A549 (cell line): Measurements from ENCODE around the gene LILRA2. TPM values are rescaled to one million over a fixed set of nuclear protein-coding genes. Genes with fewer than 3 reads are reported as not detected.
A peak's percentile ranks its signal among the peaks of the same experiment; 100 is the strongest.
"Not testable (repeated sequence)": the region's sequence is repeated elsewhere in the genome, so short reads cannot be mapped to it uniquely, and the experiment has no call there.

Experiments
- ATAC-seq, 2 experiments: fragments of 200-7000 bp in 1 of 2; fragments of >200 bp in 1 of 2; cut with Nextera tagmentation in 1 of 2; cut with Tn5 transposase in 1 of 2; 3 replicates each; pipeline versions ENCODE4 v1.8.0 to v1.9.1; 2018 to 2020; ENCODE audit warnings: mild to moderate bottlenecking in 1 of 2, moderate library complexity in 1 of 2
- CTCF ChIA-PET: fragments of 300-600 bp; sonication (Branson Sonifier 250); formaldehyde crosslinking; extraction: SDS; loops from one replicate; lab custom pipeline; 2021; ENCODE audit warnings: antibody characterized with exemption, inconsistent platforms; lab: Yijun Ruan, JAX
- POLR2A ChIA-PET: fragments of 350-600 bp; formaldehyde crosslinking; extraction: SDS; loops from one replicate; lab custom pipeline; 2021; ENCODE audit warnings: antibody characterized with exemption, inconsistent platforms; lab: Yijun Ruan, JAX
- DNase-seq, 2 experiments: peaks; one replicate each; pipeline versions ENCODE4 v3.0.0 to v3.0.0-alpha.2; 2011 to 2016; ENCODE audit warnings: low read depth in 1 of 2, low spot score in 1 of 2
- FAIRE-seq: peaks from 2 replicates; lab custom pipeline; 2011; peaks lifted over from hg19 to GRCh38; lab: Jason Lieb, UNC
- H3K27ac ChIP-seq, 2 experiments: fragments of >200 bp; sonication (Bioruptor Twin); formaldehyde crosslinking; 3 replicates each; pipeline ENCODE4 v1.5.1; 2016 to 2017
- H3K4me1 ChIP-seq: fragments of >200 bp; sonication (Bioruptor Twin); formaldehyde crosslinking; 3 replicates; pipeline ENCODE4 v1.6.1; 2016
- H3K4me2 ChIP-seq: fragments of >200 bp; sonication (Bioruptor Twin); formaldehyde crosslinking; 3 replicates; pipeline ENCODE4 v1.6.1; 2016
- H3K4me3 ChIP-seq: fragments of >200 bp; sonication (Bioruptor Twin); formaldehyde crosslinking; 3 replicates; pipeline ENCODE4 v1.5.1; 2016
- H3K9me3 ChIP-seq: fragments of >200 bp; sonication (Bioruptor Twin); formaldehyde crosslinking; 3 replicates; pipeline ENCODE4 v1.6.1; 2016
- ATOH8 ChIP-seq: fragments of 250-450 bp; sonication (Bioruptor Pico); IDR thresholded peaks from 2 replicates; pipeline ENCODE4 v1.5.0; 2020; ENCODE audit warnings: low read depth, mild to moderate bottlenecking, moderate library complexity
- BHLHE40 ChIP-seq: IDR thresholded peaks from 2 replicates; pipeline ENCODE4 v1.6.1; 2012; ENCODE audit warnings: low read depth, low read length, inconsistent platforms
- CBX2 ChIP-seq: fragments of 200-600 bp; sonication (generic); IDR thresholded peaks from 2 replicates; pipeline ENCODE4 v1.6.1; 2016; ENCODE audit warnings: low read depth, mild to moderate bottlenecking, borderline replicate concordance
- CBX8 ChIP-seq: fragments of 200-600 bp; sonication (generic); IDR thresholded peaks from 2 replicates; pipeline ENCODE4 v1.6.1; 2016
- CEBPB ChIP-seq, 2 experiments: fragments of >200 bp in 1 of 2; sonication (Bioruptor Twin) in 1 of 2; formaldehyde crosslinking in 1 of 2; IDR thresholded peaks; 2 replicates each; pipeline ENCODE4 v1.6.1; 2012 to 2016
- CHD2 ChIP-seq: fragments of 150-350 bp; IDR thresholded peaks from 2 replicates; pipeline ENCODE4 v1.6.1; 2014; ENCODE audit warnings: low read length; ENCODE audit not compliant: partially characterized antibody
- CHD4 ChIP-seq: fragments of 200-600 bp; sonication (generic); IDR thresholded peaks from 2 replicates; pipeline ENCODE4 v1.6.1; 2016; ENCODE audit warnings: antibody characterized with exemption, mild to moderate bottlenecking, borderline replicate concordance
- E2F6 ChIP-seq: IDR thresholded peaks from 2 replicates; pipeline ENCODE4 v1.6.1; 2012; ENCODE audit warnings: low read depth, borderline replicate concordance
- EHMT2 ChIP-seq: fragments of 200-600 bp; sonication (generic); IDR thresholded peaks from 2 replicates; pipeline ENCODE4 v1.6.1; 2016; ENCODE audit warnings: antibody characterized with exemption, low read depth, mild to moderate bottlenecking, moderate library complexity
- ELK1 ChIP-seq: fragments of 150-350 bp; IDR thresholded peaks from 2 replicates; pipeline ENCODE4 v1.6.1; 2014; ENCODE audit warnings: low read depth, mild to moderate bottlenecking, low read length
- EP300 ChIP-seq, 2 experiments: fragments of >200 bp; sonication (Bioruptor Twin); formaldehyde crosslinking; IDR thresholded peaks; 2 replicates in 1 of 2; 3 replicates in 1 of 2; pipeline ENCODE4 v1.6.1; 2016 to 2017
- ESRRA ChIP-seq: fragments of 150-350 bp; IDR thresholded peaks from 2 replicates; pipeline ENCODE4 v1.6.1; 2014; ENCODE audit warnings: mild to moderate bottlenecking, low read length, borderline replicate concordance
- FOXS1 ChIP-seq: fragments of 250-450 bp; sonication (Bioruptor Pico); IDR thresholded peaks from 2 replicates; pipeline ENCODE4 v1.5.0; 2020; ENCODE audit warnings: mild to moderate bottlenecking, moderate library complexity
- HOXA7 ChIP-seq: fragments of 250-450 bp; sonication (Bioruptor Pico); IDR thresholded peaks from 2 replicates; pipeline ENCODE4 v1.5.0; 2020; ENCODE audit warnings: mild to moderate bottlenecking, moderate library complexity
- HOXB13 ChIP-seq: fragments of 250-450 bp; sonication (Bioruptor Pico); IDR thresholded peaks from 2 replicates; pipeline ENCODE4 v1.5.0; 2020; ENCODE audit warnings: low read depth, mild to moderate bottlenecking, moderate library complexity
- JUN ChIP-seq, 2 experiments: fragments of >200 bp; sonication (Bioruptor Twin); formaldehyde crosslinking; IDR thresholded peaks; 2 replicates in 1 of 2; 3 replicates in 1 of 2; pipeline ENCODE4 v1.6.1; 2016 to 2017
- JUNB ChIP-seq: fragments of >200 bp; sonication (Bioruptor Twin); formaldehyde crosslinking; IDR thresholded peaks from 2 replicates; pipeline ENCODE4 v1.6.1; 2016
- KDM5A ChIP-seq: fragments of 200-600 bp; sonication (generic); IDR thresholded peaks from 2 replicates; pipeline ENCODE4 v1.6.1; 2016; ENCODE audit warnings: antibody characterized with exemption, mild to moderate bottlenecking
- MAFK ChIP-seq: fragments of 450-650 bp; IDR thresholded peaks from 2 replicates; pipeline ENCODE4 v1.6.1; 2014; ENCODE audit not compliant: partially characterized antibody
- MAZ ChIP-seq: fragments of 150-350 bp; IDR thresholded peaks from 2 replicates; pipeline ENCODE4 v1.6.1; 2014; ENCODE audit warnings: antibody characterized with exemption, low read depth, low read length, borderline replicate concordance
- MYC ChIP-seq: IDR thresholded peaks from 2 replicates; pipeline ENCODE4 v1.6.1; 2012; ENCODE audit warnings: mild to moderate bottlenecking, inconsistent platforms, low read length, improper control_type of control experiment, borderline replicate concordance
- NFE2L2 ChIP-seq: fragments of 150-350 bp; conservative IDR thresholded peaks from 2 replicates; pipeline ENCODE4 v1.6.1; 2014; ENCODE audit warnings: low read length
- PHF8 ChIP-seq: fragments of 200-600 bp; sonication (generic); IDR thresholded peaks from 2 replicates; pipeline ENCODE4 v1.6.1; 2016; ENCODE audit warnings: low read depth, mild to moderate bottlenecking, antibody characterized with exemption, moderate library complexity, borderline replicate concordance
- POLR2AphosphoS2 ChIP-seq: conservative IDR thresholded peaks from 2 replicates; pipeline ENCODE4 v1.6.1; 2012; ENCODE audit warnings: low read length, improper control_type of control experiment, inconsistent platforms
- RCOR1 ChIP-seq: fragments of 150-350 bp; IDR thresholded peaks from 2 replicates; pipeline ENCODE4 v1.6.1; 2014; ENCODE audit warnings: antibody characterized with exemption, low read length, low read depth
- REST ChIP-seq: fragments of 200-600 bp; sonication (generic); IDR thresholded peaks from 2 replicates; pipeline ENCODE4 v1.6.1; 2016; ENCODE audit warnings: antibody characterized with exemption, mild to moderate bottlenecking, moderate library complexity
- RFX5 ChIP-seq: fragments of 450-650 bp; IDR thresholded peaks from 2 replicates; pipeline ENCODE4 v1.7.1; 2014; ENCODE audit warnings: antibody characterized with exemption, mild to moderate bottlenecking, moderate library complexity
- SMC3 ChIP-seq: fragments of >200 bp; sonication (Bioruptor Twin); formaldehyde crosslinking; IDR thresholded peaks from 3 replicates; pipeline ENCODE4 v1.6.1; 2018; ENCODE audit warnings: inconsistent platforms
- ZFP36 ChIP-seq: fragments of 450-650 bp; IDR thresholded peaks from 2 replicates; pipeline ENCODE4 v1.6.1; 2014; ENCODE audit warnings: borderline replicate concordance; ENCODE audit not compliant: partially characterized antibody
- WGBS: methylation state at CpG from one replicate; pipeline ENCODE4 v1.1.6; 2017; ENCODE audit errors: missing lambda C conversion rate; 5-methylcytosine and 5-hydroxymethylcytosine counted together
- polyA plus RNA-seq, 4 experiments: library from polyadenylated mRNA; depleted of rRNA in 3 of 4; stranded (reverse); fragments of >200 nt; fragmentation: RNase III in 1 of 4; extraction: RNeasy Plus Mini Kit Qiagen cat#74134 plus additional on column Dnase treatment in 1 of 4; gene quantifications; 2 replicates in 3 of 4; 3 replicates in 1 of 4; pipeline ENCODE4 v1.2.3, GENCODE V29; 2011 to 2017
- TF ChIP-seq, protein P1 (sequence below): IDR thresholded peaks from 2 replicates; pipeline ENCODE4 v1.6.1; 2012

LILRA2 gene
- polyA plus RNA-seq, 2 of the 4 experiments (the other 2 are of a cell fraction): not detected

DNA sequence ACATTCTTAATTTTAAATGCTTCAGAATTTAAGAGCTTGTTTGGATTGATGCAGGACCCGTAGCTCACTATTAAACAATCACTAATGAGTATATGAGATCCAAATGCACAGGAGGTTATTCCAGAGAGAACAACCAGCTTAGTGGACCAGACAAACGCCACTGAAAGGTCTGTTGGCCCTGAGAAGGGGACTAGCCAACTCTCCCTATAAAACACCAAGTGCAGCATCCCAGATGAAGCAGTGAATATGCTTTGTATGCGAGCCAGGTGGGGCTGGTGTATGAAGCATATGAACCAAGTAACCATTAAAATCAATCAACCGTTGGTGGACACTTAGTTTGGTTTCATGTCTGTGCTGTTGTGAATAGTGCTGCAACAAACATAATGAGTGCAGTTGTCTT lies 46.9 kb downstream of the LILRA2 start:
- no peak for TF ChIP-seq FOXS1 (CRISPR knock-in tag)
- no peak for TF ChIP-seq JUNB
- TF ChIP-seq RFX5: no peak
- TF ChIP-seq MAFK: no peak
- no peak for TF ChIP-seq ZFP36
- TF ChIP-seq RCOR1: no peak
- TF ChIP-seq CHD2: no peak
- no peak for TF ChIP-seq ESRRA
- no peak for TF ChIP-seq HOXA7
- no peak for TF ChIP-seq CBX2
- no peak for TF ChIP-seq JUN (IDR thresholded peaks at IDR 0.05)
- TF ChIP-seq ATOH8: no peak
- no peak for TF ChIP-seq HOXB13 (CRISPR knock-in tag)
- no peak for TF ChIP-seq MAZ
- CTCF ChIA-PET: interaction anchor here (0.8 to 1.1 kb wide), 2 partner anchors 12 to 39 kb away, joined by 3 to 4 read pairs; no protein-coding TSS in a partner anchor
- Histone ChIP-seq H3K9me3 (no peaks in the 10 kb centered on the region), H3K4me3 (no peak overlapping the region), H3K27ac (no peak overlapping the region), H3K4me2 (no peak overlapping the region), H3K4me1 (no peaks in the 10 kb centered on the region)
- no peak for ATAC-seq
- FAIRE-seq: no peak
- POLR2A ChIA-PET: no interaction called here
- no peak for DNase-seq
- 5% methylated on average over 4 of the region's 4 CpGs for WGBS

DNA sequence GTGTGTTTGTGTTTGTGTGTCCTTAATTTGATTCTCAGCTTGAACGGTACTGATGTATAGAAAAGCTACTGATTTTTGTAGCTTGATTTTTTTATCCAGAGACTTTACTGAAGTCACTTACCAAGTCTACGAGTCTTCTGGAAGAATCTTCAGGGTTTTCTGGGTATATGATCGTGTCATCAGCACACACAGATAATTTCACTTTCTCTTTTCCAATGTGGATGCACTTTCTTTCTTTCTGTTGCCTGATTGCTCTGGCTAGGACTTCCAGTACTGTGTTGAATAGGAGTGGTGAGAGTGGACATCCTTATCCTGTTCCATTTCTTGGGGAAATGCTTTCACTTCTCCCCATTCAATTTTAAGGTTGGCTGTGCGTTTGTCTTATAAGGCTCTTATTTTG lies 48.8 kb downstream of the LILRA2 start:
- Histone ChIP-seq H3K4me2 (no peak overlapping the region), H3K4me3 (no peak overlapping the region), H3K4me1 (no peaks in the 10 kb centered on the region), H3K9me3 (no peaks in the 10 kb centered on the region), H3K27ac (no peak overlapping the region)
- WGBS: 1% methylated on average over 4 of the region's 4 CpGs
- FAIRE-seq (no peak), DNase-seq (no peak), ATAC-seq (no peak)
- CTCF ChIA-PET: no interaction called here
- TF ChIP-seq CEBPB (IDR thresholded peaks at IDR 0.05) (no peak), MAZ (no peak), ZFP36 (no peak), BHLHE40 (no peak), POLR2AphosphoS2 (no peak), NFE2L2 (no peak), CHD2 (no peak), ELK1 (no peak), SMC3 (no peak), CBX8 (no peak), REST (no peak), EP300 (IDR thresholded peaks at IDR 0.05) (no peak), PHF8 (no peak), MYC (no peak), EHMT2 (no peak), KDM5A (no peak), E2F6 (no peak), ESRRA (no peak), CHD4 (no peak)
- TF ChIP-seq, protein P1, sequence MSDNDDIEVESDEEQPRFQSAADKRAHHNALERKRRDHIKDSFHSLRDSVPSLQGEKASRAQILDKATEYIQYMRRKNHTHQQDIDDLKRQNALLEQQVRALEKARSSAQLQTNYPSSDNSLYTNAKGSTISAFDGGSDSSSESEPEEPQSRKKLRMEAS: no peak
- POLR2A ChIA-PET: no interaction called here

GRCh38 chr19:54624234-54624633 lies 50.6 kb downstream of the LILRA2 start:
- H3K4me2 ChIP-seq, DNase-seq, H3K4me1 ChIP-seq, H3K9me3 ChIP-seq, H3K27ac ChIP-seq, POLR2A ChIA-PET, H3K4me3 ChIP-seq, CTCF ChIA-PET, FAIRE-seq: not testable (repeated sequence)
- peak in 1 of 2 experiments; percentile 26; a peak in 1 of 6 replicates for ATAC-seq
- 8% methylated on average over 6 of the region's 10 CpGs for WGBS
